ENCODE results near the gene ZNF699.
"Not testable (repeated sequence)": the region's sequence is repeated elsewhere in the genome, so short reads cannot be mapped to it uniquely, and the experiment has no call there.

Gene ZNF699

DNA sequence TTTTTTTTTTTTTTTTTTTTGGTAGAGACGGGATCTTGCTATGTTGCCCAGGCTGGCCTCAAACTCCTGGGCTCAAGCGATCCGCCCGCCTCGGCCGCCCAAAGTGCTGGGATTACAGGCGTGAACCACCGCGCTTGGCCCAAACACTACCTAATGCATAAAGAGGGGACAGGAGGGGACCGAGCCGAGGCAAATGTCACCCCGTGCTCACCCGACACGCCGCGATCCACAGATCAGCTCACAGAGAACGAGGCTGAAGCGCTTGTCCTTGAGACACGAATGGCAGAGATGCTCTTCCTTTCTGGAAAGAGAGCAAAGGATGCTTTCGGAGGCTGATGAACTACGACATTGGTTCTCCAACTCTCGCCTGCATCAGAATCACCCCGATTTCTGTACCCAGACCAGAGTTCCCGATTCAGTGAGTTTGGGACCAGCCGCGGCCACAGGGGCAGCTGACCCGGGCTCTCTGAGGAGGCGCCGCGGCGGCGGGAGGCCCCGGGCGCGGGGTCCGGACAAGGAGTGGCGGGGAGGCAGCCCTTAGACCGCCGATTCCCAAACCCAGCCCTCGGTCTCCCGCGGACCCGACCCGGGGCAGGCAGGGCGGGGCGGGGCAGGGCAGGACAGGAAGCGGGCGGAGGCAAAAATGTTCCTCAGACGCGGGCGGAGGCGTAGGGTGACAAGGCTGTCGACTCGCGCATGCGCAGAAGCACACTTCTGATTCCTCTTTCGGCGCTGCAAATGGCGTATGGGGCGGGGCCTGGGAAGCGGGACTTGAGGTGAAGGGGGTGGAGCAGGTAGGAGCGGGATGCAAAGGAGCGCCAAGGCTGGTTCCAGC, at the start of gene ZNF699:
Gene ZNF699 (minus strand): TSS at position 700 of the 835 bp plus-strand sequence. CDS start 4,719 bp downstream, outside the sequence.
- no peak for FAIRE-seq

DNA sequence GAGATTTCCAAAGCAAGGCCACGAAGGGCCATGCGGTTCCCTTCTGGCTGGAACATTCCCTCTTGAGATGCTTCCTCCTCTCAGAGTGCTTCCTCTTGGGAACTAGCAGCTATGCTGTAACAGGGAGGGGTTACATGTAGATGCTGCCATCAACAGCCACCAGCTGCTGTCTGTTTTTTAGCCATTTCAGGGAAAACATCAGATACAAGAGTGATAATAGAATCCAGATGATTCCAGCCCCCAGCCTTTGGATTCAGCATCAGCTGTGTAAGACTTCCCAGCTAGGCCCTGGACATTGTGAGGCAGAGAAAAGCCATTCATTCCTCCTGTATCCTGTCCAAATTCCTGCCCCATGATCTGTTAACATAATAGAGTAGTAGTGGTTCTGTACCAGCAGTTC, 45.0 kb upstream of the ZNF699 start:
- FAIRE-seq: no peak

DNA sequence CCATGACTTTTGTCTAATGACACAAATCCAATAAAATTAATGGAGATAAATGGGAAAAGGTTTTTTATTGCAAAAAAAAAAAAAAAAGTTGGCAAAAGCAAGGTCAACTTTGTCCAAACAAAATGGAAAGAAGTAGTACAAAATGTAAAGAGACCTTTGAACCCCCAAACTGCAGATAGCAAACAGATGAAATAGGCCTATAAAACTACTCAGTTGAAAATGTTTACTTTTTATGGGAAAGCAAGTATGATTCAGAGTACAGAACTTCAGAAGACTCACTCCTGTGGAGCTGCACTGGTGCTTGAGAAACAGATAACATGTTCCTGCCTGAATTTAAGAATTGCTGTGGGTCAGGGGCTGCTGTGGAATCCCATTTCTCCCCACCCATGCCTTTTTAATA, 43.4 kb upstream of the ZNF699 start:
- no peak for FAIRE-seq

DNA sequence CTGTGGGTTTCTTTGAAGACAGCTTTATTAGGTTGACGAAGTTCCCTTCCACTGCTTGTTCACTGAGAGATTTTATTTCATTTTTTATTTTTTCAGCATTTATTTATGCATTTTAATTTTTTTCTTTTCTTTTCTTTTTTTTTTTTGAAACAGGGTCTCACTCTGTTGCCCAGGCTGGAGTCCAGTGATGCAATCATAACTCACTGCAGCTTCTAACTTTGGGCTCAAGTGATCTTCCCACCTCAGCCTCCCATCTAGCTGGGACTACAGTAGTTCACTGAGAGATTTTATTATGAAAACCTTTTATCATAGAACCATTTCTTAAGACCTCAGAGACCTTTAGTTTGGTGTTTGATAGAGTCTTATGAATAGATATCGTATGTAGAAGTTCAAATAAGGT, 42.9 kb upstream of the ZNF699 start:
- no peak for FAIRE-seq

DNA sequence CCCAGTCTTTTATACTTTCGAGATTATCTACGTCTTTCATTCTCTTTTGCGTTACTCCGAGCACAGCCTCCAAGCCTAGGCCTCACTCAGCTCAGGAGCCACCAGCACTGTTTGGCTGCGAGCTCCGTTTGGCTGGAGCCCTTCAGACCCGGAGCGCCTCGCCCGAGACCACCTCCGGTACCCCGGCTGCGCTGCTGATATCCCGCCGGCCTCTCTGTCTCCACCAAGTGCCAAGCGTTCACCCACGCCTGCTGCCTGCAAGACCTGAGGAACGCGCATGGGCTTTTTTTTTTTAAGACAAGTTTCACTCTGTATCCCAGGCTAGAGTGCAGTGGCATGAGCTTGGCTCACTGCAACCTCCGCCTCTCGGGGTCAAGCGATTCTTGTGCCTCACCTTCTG, 39.0 kb upstream of the ZNF699 start:
- no peak for FAIRE-seq

DNA sequence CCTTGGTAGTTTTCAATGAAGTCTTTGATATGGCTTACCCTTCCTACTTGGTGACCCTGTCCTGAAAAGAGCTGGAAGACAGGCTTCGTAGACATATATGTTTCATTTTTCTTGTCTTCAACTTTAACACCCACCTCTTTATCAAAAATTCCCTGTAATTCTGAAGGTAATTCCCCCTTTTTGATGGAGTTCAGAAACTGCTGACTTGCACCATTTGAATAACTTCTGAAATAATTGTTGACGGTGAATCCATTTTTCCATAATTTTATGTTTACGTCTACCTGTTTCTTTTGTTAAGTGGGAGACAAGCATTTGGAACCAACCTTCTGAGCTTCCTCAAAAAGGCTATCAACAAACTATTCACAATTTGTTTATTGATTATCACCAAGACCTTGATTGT, 38.6 kb upstream of the ZNF699 start:
- no peak for FAIRE-seq

DNA sequence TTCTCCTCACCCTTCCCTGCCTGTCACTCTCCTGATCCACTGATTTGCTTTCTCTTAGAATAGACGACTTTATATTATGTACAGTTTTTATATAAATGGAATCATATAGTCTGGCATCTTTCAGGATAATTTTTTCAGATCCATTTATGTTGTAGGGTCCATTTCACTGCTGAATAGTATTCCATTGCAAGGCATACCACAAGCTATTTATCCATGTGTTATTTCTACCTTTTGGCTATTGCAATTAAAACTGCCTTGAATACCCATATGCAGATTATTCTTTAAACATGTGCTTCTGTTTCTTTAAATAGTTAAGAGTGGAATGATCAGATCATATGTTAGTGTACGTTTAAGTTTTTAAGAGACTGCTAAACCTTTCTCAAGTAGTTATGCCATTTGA, 35.4 kb upstream of the ZNF699 start:
- no peak for FAIRE-seq

DNA sequence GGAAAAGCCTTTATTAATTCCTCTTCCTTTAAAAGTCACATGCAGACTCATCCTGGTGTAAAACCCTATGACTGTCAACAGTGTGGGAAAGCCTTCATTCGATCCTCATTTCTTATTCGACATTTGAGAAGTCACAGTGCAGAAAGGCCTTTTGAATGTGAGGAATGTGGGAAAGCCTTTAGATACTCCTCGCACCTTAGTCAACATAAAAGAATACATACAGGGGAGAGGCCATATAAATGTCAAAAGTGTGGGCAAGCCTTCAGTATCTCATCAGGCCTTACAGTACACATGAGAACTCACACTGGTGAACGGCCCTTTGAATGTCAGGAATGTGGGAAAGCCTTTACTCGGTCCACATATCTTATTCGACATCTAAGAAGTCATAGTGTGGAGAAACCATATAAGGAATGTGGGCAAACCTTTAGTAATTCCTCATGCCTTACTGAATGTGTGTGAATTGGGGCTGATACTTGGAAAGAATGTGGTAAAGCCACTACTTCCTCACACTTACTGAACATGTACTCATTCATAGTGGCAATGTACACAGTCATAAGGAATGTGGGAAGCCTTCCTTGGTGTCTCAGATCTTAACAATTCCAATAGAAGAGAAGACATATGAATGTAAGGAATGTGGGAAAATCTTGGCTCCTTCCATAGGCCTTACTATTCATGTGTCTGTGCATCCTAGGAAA, 33.1 kb upstream of the ZNF699 start:
- no peak for FAIRE-seq

DNA sequence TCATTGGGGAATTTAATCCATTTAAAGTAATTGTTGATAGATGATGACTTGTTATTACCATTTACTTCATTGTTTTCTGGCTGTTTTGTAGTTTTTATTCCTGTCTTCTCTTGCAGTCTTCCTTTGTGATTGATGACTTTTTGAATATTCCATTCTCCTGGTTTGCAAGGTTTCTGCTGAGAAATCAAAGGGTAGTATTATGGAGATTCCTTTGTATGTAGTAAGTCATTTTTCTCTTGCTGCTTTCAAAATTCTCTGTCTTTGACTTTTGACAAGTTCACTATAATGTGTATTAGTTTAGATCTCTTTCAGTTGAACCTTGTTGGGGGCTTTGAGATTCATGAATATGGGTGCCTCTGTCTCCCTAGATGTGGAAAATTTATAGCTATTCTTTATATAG, 20.4 kb upstream of the ZNF699 start:
- FAIRE-seq: no peak

DNA sequence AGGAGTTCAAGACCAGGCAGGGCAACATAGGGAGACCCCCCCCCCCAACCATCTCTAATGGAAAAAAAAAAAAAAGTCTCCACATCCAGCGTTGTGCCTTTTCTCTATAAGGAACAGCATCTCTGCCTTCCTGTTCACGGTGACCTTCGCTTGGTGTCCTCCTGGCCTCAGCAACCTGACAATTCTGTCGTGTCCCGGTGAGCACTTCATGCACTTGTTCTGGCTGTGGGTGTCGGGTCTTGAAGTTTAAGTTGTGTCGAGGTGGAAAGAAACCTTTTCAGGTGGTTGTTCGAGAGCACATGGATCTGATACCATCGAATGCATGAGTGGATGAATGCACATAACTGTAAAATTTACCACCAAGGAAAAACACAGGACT, 14.9 kb upstream of the ZNF699 start:
- no peak for FAIRE-seq

DNA sequence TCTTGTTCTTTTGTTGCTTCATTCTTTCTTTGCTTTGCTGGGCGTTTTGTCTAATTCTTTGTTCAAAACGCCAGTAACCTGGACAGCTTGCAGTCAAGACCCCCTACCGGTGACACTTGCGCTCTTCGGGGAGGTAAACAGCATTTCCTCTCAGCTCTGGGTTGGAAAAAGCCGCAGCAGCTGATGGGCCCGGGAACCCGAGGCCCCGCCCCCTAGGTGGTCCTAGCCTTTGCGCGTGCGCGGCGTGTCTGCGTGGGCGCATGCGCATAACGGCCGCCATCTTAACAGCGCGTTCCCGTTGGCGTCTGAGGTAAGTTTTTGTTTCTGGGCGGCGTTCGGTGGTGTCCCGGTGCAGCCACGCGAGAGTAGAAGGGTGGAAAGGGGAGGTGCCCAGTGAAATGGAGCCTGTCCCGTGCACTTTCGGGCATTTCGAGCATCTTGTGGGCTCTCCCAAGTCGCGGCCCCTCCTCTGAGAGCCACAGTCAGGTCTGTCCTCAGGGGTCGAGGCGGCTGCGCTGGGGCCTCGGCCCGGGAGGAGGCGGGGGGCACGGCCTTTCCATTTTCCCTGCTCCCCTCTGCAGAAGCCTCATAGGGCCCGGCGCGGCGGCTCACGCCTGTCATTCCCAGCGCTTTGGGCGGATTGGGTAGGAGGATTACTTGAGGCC, 14.4 kb upstream of the ZNF699 start, which contains the start of gene ZNF559:
Gene ZNF559 (plus strand): TSS at position 261 of the 665 bp plus-strand sequence. CDS start 14,371 bp downstream, outside the sequence.
- FAIRE-seq: no peak

DNA sequence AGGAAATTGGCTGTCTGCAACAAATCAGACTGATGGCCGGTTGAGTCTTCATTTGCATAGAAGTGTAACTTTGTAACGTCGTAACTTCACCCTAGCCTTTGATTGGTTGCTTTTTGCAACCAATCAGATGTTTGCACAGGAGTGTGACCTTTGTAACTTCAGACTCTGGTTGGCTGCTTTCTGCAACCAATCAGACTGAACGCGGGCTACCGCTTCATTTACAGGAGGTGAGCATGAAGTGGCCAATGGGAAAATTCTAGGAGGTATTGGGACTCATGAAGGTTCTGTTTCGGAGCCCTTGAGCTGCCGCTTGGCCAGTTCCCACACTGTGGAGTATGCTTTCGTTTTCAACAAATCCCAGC, 13.9 kb upstream of the ZNF699 start:
- FAIRE-seq: no peak

DNA sequence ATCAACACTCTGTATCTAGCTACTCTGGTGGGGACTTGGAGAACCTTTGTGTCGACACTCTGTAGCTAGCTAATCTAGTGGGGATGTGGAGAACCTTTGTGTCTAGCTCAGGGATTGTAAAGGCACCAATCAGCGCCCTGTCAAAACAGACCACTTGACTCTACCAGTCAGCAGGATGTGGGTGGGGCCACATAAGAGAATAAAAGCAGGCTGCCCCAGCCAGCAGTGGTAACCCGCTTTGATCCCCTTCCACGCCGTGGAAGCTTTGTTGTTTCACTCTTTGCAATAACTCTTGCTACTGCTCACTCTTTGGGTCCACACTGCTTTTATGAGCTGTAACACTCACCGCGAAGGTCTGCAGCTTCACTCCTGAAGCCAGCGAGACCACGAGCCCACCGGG, 12.6 kb upstream of the ZNF699 start:
- FAIRE-seq: not testable (repeated sequence)

DNA sequence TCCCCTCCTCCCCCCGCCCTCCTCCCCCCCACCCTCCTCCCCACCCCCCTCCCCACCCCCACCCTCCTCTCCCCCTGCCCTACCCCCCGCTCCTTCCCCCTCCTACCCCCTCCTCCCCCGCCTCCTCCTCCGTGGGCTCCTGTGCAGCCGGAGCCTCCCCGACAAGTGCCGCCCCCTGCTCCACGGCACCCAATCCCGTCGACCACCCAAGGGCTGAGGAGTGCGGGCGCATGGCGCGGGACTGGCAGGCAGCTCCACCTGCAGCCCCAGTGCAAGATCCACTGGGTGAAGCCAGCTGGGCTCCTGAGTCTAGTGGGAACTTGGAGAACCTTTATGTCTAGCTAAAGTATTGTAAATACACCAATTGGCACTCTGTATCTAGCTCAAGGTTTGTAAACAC, 12.1 kb upstream of the ZNF699 start:
- not testable (repeated sequence) for FAIRE-seq

DNA sequence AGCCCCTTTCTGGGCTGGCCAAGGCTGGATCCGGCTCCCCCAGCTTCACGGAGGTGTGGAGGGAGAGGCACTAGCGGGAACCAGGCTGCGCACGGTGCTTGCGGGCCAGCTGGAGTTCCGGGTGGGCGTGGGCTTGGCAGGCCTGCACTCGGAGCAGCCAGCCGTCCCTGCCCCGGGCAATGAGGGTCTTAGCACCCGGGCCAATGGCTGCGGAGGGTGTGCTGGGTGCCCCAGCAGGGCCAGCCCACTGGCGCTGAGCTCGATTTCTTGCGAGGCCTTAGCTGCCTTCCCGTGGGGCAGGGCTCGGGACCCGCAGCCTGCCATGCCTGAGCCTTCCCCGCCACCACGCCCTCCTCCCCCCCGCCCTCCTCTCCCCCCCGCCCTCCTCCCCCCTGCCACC, 11.7 kb upstream of the ZNF699 start:
- FAIRE-seq: no peak

DNA sequence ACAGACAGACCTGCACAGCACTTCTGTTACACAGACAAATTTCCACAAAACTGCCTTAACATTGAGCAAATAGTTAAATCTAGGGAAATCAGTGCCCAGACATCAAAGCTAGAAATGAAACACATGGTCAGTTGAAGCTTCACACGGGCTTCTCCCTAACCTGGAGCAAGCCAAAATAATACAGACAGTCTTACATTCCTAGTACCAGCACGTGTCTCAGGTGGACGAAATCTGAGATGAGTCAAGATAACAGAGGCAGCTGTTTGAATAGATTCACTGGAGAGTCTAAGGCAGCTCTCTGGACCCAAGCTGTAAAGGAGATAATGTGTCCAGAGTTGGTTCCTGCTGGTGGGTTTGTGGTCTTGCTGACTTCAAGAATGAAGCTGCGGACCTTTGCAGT, 4.1 kb upstream of the ZNF699 start:
- no peak for FAIRE-seq

DNA sequence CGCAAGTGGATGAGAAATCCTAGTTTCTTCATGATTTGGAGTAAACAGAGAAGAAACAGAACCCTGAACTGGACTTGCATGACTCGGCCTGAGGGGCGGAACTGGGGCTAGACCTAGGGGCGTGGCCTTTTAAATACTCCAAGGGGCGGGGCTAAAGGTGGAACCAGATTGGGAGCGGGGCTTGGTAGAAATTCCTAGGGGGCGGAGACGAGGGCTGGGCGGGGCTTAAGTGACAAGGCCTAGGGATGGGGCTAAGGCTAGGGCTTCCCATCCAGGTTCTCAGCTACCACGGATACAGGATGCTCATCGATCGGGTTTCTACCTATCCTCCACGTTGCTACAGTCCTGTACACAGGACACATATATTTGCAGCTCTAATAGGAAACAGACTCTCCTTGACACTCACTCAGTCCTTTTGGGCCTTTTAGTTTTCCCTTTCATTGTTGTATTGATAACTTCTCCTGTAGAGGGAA, 372 bp upstream of the ZNF699 start:
- no peak for FAIRE-seq

DNA sequence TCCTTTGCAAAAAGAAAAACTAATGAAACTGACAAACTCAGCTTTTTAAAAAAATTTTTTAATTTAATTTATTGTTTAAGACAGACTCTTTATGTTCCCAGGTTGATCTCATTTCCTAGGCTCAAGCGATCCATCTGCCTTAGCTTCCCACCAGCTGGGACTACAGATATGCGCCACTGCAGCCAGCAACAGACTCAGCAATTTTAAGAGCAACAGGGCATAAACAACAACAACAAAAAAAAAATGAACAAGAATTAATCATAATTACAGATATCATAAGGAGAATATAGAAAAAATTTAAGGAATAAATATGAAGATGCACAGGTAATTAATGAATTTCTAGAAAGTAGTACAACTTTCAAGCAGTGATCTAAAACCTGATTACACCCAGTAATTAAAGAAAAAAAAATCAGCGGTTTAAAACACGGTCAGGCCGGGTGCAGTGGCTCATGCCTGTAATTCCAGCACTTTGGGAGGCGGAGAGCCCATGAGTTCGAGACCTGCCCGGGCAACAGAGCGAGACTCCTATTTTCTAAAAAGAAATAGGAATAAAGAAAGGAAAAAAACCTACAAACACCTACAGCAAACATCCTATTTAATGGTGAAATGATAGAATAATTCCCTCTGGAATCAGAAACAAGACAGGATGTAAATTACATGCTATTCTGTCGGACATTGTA, 1.4 kb downstream of the ZNF699 start:
- FAIRE-seq: no peak

DNA sequence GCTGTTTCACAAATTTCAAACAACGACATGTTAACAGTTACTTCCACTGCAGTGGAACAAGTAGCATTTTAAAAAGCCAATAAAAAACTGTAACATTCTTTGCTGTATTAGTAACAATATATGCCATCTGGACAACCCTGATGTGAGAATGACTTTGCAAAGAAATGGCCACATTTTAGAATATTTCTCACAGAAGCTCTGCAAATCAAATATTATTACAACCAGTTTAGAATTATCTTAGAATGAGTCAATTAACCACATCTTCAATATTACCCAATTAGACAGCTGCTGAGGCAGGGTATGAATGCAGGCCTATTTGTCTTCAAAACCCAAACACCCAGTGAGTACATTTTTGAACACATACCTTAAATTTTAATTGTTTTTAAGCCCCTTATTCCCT, 3.2 kb downstream of the ZNF699 start:
- no peak for FAIRE-seq

DNA sequence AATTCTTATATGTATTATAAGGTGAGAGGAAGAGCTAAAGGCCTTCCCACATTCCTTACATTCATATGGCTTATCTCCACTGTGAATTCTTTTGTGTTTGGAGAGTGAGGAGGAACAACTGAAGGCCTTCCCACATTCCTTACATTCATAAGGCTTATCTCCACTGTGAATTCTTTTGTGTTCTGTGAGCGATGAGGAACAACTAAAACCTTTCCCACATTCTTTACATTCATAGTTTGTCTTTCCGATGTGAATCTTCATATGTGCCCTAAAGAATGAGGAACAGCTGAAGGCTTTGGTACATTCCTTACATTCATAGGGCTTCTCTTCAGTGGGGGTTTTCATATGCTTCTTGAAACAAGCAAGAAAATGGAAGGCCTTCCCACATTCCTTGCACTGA, 13.3 kb downstream of the ZNF699 start:
- FAIRE-seq: no peak

DNA sequence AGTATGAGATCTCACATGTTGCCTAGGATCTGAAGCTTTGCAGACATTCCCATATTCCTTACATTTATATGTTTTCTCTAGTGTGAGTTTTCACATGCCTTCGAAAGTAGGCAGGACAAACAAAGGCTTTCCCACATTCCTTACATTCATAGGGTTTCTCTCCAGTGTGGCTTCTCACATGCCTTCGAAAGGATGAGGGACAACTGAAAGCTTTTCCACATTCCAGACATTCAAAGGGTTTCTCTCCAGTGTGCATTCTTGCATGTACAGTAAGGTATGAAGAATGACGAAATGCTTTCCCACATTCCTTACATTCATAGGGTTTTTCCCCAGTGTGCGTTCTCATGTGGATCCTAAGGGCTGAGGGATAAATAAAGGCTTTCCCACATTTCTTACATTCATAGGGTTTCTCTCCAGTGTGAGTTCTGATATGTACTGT, 14.2 kb downstream of the ZNF699 start:
- FAIRE-seq: no peak

DNA sequence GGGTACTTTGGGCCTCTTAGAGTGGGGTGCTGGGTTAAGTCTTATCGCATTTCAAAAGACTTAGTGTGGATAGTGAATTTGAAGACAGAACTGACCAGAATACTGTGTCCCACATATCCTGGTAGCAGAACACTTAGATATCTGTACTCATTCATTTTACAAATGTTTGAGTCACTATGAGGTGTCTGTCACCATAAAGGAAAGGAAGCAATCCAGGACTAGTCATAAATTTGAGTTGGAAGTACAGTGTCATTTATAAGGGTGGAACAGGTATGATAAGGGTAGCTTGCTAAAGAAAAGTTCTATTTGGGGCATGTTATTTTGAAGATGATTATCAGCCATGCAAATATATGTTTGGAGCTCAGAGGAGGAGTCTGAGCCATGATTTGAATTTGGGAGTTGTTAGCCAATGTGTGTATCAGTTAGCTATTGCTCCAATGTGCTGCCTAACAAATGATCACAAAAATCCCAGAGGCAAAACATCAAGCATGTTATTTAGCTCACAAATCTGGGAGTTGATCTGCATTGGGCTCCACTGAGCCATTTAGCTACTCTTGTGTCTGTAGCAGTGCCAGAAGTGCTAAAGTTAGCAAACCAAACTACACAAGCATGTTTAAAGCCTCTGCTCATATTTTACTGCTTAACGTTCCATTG, 20.3 kb downstream of the ZNF699 start:
- no peak for FAIRE-seq

All from colon (tissue), 2 donors.